HG03139 (cell line): Measurements from ENCODE around the gene TSPAN33.
A peak's percentile ranks its signal among the peaks of the same experiment; 100 is the strongest.
"Not testable (repeated sequence)": the region's sequence is repeated elsewhere in the genome, so short reads cannot be mapped to it uniquely, and the experiment has no call there.

ENCODE experiments used
- ATAC-seq: cut with Tn5 transposase; IDR thresholded peaks from one replicate; pipeline ENCODE4 v1.9.1; 2021; ENCODE audit not compliant: unreplicated experiment

TSPAN33 gene, protein sequence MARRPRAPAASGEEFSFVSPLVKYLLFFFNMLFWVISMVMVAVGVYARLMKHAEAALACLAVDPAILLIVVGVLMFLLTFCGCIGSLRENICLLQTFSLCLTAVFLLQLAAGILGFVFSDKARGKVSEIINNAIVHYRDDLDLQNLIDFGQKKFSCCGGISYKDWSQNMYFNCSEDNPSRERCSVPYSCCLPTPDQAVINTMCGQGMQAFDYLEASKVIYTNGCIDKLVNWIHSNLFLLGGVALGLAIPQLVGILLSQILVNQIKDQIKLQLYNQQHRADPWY

DNA sequence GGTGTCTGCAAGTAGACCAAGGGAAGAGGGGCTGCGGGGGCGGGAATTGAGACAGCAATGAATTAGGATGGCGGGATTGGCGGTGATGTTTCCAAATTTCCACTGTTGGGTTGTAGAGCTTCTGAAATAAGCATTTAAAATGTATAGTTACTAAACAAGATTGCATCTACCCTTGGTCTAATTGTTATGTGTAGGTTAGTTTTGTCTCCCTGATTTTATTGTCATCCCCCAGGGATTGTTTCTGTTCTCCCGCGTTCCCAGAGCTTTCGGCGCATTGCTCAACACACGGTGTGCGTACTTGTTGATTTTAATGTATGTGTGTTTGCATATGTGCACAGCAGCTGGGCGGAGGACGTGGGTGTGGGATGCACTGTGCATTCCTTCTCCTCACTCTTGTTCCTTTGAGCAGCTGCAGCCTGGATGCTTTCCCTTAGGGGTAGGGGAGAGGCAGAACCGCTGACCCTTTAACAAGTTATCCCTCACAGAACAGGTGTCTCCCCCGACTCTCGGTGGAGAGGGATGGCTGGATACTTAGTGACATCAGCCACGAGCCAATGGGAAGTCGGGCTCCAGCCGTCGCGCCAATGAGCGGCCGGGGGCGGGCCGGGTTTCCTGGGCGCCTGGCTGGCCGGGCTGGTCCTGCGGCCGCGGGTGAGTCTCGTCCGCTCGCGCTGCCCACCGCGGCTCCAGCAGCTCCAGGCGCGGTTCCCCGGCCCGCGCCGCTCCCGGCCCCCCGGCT is at the start of gene TSPAN33:
Gene TSPAN33, plus strand, starts transcription at position 613 of the 739 bp plus-strand sequence. CDS start 274 bp downstream, outside the sequence.
- ATAC-seq, result peak; percentile 72

- peak; percentile 64 for ATAC-seq
These were observed 49.2 kb upstream of the TSPAN33 start for GRCh38 chr7:129095258-129095657.

- no peak for ATAC-seq
These were observed 46.0 kb upstream of the TSPAN33 start for GRCh38 chr7:129098409-129099084.

DNA sequence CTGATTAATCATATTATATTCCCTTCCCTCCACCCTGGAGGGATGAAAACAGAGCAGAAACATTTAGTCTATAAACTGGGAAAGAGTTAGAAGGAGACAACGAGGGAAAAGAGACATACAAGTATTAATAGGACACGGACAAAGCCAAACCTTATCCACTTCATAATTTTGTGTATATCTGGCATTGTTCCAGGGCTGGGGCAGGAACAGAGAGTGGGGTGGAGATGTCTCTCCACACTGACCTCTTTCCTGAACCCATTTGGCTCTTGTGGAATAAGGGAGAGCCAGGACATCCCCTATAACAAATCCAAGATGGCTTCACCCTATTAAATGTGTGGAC is 43.7 kb upstream of the TSPAN33 start:
- ATAC-seq, result no peak

GRCh38 chr7:129101746-129102145 is 42.8 kb upstream of the TSPAN33 start:
- no peak for ATAC-seq

- no peak for ATAC-seq
These were observed 40.8 kb upstream of the TSPAN33 start for GRCh38 chr7:129103561-129104324.

DNA sequence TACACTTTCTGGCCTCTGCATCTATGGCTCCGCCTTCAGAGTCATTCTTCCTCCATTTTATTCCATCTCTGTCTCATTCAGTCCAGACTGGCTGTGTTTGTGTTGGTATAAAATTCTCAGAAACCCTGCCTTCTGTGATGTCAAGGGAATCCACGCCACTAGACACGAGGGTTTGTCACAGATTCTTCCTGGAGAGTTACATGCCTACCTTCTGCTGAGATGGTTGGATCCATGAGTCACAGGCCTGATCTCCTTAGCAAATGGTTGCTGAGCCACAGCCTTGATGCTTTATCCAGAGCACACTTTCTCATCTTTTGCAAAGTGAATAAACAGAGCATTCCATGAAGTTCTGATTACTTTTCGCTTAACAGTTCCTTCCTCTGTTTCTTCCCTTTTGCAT is 35.9 kb upstream of the TSPAN33 start:
- ATAC-seq, result no peak

DNA sequence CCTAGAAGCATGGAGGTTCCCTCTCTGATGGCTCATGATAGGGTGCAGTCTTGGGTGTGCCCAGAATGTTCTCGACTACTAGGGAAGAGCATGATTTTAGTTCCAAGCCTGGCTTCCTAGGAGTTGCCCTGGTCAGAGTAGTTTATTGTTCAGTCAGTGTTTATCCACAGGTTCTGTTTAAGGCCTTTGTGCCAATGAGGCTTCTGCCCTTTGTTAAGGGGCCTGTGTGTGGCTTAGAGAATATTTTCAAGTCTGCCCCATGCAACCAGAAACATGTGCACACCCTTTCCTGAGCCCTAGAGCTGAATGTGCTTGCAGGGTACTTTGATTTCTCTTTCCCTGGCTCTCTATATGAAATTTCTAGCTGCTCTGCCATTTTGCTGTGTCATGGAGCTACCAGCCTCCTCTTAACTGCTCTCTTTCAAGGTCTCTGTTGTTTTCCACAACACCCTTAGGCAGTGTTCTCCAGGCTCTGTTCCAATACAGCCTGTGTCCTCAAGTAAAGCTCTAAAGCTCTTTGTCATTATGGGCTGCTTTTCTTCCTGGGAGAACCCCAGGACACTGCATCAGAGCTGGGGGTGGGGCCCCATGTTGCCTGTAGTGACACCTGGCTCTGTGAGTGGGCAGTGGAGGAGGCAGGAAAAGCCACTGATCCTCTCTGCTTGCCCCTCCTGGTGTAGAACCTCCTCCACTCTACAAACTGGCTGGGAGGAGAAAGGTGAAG is 34.1 kb upstream of the TSPAN33 start:
- no peak for ATAC-seq

- no peak for ATAC-seq
These were observed 33.5 kb upstream of the TSPAN33 start for GRCh38 chr7:129110982-129111376.

DNA sequence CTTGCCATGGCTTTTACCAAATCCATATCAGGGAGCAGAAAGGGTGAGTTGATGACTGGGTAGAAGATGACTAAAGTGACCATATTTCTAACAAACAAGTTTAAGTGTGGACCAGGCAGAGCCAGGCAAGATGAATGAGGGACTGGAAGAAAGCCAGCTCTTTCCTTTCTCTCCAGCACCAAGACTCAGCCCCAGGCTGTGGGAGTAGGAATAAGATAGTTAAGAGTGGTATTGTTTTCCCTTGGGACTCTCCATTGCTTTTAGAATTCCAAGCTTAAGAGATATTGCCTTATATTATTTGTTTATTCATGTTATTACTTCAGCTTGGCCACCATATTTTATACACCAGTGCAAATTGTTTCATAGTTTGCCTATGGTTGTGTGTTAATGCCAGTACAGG is 28.8 kb upstream of the TSPAN33 start:
- no peak for ATAC-seq

- no peak for ATAC-seq
These were observed 26.3 kb upstream of the TSPAN33 start for GRCh38 chr7:129118182-129118581.

DNA sequence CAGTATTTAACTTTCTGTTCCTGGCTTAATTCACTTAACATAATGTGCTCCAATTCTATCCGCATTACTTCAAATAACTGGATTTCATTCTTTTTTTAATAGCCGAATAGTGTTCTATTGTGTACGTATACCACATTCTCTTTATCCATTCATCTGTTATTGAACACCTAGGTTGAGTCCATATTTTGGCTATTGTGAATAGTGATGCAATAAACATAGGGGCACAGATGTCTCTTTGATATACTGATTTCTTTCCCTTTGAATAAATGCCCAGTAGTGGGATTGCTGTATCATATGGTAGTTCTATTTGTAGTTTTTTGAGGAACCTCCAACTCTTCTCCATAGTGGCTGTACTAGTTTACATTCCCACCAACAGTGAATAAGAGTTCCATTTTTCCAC is 25.5 kb upstream of the TSPAN33 start:
- no peak for ATAC-seq

DNA sequence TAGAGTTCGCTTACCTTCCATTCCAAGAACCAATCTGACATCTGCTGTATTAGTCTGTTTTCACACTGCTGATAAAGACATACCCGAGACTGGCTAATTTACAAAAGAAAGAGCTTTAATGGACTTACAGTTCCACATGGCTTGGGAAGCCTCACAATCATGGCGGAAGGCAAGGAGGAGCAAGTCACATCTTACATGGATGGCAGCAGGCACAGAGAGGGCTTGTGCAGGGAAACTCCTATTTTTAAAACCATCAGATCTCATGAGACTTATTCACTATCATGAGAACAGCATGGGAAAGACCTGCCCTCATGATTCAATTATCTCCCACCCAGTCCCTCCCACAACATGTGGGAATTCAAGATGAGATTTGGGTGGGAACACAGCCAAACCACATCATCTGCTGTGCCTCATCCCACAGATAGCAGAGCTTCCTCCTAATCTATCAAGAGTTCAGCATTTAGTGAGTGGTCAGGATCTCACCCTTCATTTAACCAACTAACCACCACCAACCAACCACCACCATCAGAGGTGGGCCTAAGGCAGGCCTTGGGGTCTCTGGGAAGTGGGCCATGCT is 22.9 kb upstream of the TSPAN33 start:
- not testable (repeated sequence) for ATAC-seq

DNA sequence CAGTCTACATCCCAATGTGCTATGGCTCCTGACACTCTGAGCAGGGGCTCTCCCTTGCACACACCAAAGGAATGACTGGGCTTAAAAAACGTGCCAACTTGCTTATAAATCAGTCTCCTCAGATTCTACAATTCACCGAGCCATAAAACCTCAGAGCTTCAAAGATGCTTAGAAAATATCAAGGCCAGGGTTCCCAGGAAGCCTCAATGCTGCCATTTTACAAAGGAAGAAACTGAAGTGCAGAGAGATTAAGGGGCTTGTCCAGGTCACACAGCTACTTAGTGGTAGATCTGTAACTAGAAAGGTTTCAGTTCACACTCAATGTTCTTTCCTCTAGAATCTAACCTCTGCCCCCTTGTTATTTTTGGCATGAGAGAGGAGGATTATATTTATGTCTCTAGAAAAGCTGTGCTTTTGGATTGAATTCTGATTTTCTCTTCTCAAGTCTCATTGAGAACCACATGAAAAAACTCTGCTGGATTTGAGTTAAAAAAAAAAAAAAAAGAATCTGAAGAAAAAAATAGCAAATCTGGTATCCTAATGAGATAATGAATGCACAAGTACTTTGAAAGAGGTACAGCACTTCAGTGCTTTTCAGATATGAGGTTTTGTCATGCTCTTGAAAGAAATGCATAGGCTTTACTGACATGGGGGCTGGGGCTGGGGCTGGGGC is 22.3 kb upstream of the TSPAN33 start:
- peak; percentile 48 for ATAC-seq

GRCh38 chr7:129122751-129123509 is 21.6 kb upstream of the TSPAN33 start:
- ATAC-seq, result peak; percentile 51

GRCh38 chr7:129123510-129123857 is 21.0 kb upstream of the TSPAN33 start:
- no peak for ATAC-seq

DNA sequence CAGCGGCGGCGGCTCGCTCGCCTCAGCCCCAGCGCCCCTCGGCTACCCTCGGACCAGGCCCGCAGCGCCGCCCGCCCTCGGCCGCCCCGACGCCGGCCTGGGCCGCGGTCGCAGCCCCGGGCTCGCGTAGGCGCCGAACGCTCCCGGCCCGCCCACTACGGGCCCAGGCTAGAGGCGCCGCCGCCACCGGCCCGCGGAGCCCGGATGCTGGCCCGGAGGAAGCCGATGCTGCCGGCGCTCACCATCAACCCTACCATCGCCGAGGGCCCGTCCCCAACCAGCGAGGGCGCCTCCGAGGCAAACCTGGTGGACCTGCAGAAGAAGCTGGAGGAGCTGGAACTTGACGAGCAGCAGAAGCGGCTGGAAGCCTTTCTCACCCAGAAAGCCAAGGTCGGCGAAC is 18.2 kb upstream of the TSPAN33 start:
- ATAC-seq, result no peak

- ATAC-seq, result no peak
These were observed 17.4 kb upstream of the TSPAN33 start for GRCh38 chr7:129127154-129127553.

GRCh38 chr7:129127601-129128000 is 16.9 kb upstream of the TSPAN33 start:
- no peak for ATAC-seq
